ENCODE data around the gene PPP6R2.

PPP6R2 gene

GRCh38 chr22:50398831-50399648 lies 55.9 kb downstream of the PPP6R2 start:
- H3K79me2 ChIP-seq (ENCODE audit: control insufficient read depth, low read length) = peaks cover 53% of the 10 kb centered on the region
- peaks cover 60% of the 10 kb centered on the region for H3K36me3 ChIP-seq (ENCODE audit: control insufficient read depth, low read length)
- no peaks in the 10 kb centered on the region for H3K9me3 ChIP-seq (ENCODE audit: control insufficient read depth, insufficient read depth, low read length)
- H3K4me1 ChIP-seq (ENCODE audit: control insufficient read depth, low read length) = peaks cover 28% of the 10 kb centered on the region
- H3F3A ChIP-seq (ENCODE audit: control insufficient read depth, insufficient read depth) = no peaks in the 10 kb centered on the region
- no peak overlapping the region for H3K27ac ChIP-seq (ENCODE audit: low read depth, low read length)
- no peaks in the 10 kb centered on the region for H3K27me3 ChIP-seq (ENCODE audit: control insufficient read depth, low read length)
- peaks cover 3% of the 10 kb centered on the region; the same call in 1 of the 2 replicates for H4K20me1 ChIP-seq (ENCODE audit: control insufficient read depth, insufficient read depth, low read depth, low read length)
- H3K4me3 ChIP-seq (ENCODE audit: low read length) = no peak overlapping the region
- no peaks in the 10 kb centered on the region for H3K9me2 ChIP-seq (replicated peaks; ENCODE audit: control insufficient read depth, low read length)
- H3K4me2 ChIP-seq (ENCODE audit: low read length) = no peak overlapping the region
- TF ChIP-seq CTCF (IDR thresholded peaks at IDR 0.05; ENCODE audit: low read depth, low read length, poor library complexity, severe bottlenecking) (no peak), EZH2phosphoT487 (IDR thresholded peaks at IDR 0.05; ENCODE audit: borderline replicate concordance, low read length) (no peak)

- Histone ChIP-seq H3K27me3 (ENCODE audit: control insufficient read depth, low read length) (no peaks in the 10 kb centered on the region), H4K20me1 (ENCODE audit: control insufficient read depth, insufficient read depth, low read depth, low read length) (peaks cover 3% of the 10 kb centered on the region; the same call in 1 of the 2 replicates), H3K4me1 (ENCODE audit: control insufficient read depth, low read length) (peaks cover 28% of the 10 kb centered on the region), H3K4me2 (ENCODE audit: low read length) (no peak overlapping the region), H3K36me3 (ENCODE audit: control insufficient read depth, low read length) (peaks cover 61% of the 10 kb centered on the region), H3F3A (ENCODE audit: control insufficient read depth, insufficient read depth) (no peaks in the 10 kb centered on the region), H3K27ac (ENCODE audit: low read depth, low read length) (no peak overlapping the region), H3K9me2 (replicated peaks; ENCODE audit: control insufficient read depth, low read length) (no peaks in the 10 kb centered on the region), H3K9me3 (ENCODE audit: control insufficient read depth, insufficient read depth, low read length) (no peaks in the 10 kb centered on the region), H3K4me3 (ENCODE audit: low read length) (no peak overlapping the region), H3K79me2 (ENCODE audit: control insufficient read depth, low read length) (peaks cover 55% of the 10 kb centered on the region)
- no peak for TF ChIP-seq EZH2phosphoT487 (IDR thresholded peaks at IDR 0.05; ENCODE audit: borderline replicate concordance, low read length)
- peak; percentile 58 for TF ChIP-seq CTCF (IDR thresholded peaks at IDR 0.05; ENCODE audit: low read depth, low read length, poor library complexity, severe bottlenecking)
Measured at GRCh38 chr22:50399751-50400331, 56.7 kb downstream of the PPP6R2 start.

GRCh38 chr22:50400406-50400805 lies 57.3 kb downstream of the PPP6R2 start:
- Histone ChIP-seq H3K4me2 (ENCODE audit: low read length) (no peak overlapping the region), H3K27ac (ENCODE audit: low read depth, low read length) (no peak overlapping the region), H3K9me2 (replicated peaks; ENCODE audit: control insufficient read depth, low read length) (no peaks in the 10 kb centered on the region)

More at GRCh38 chr22:50400406-50400805, 57.3 kb downstream of the PPP6R2 start:
- H3K79me2 ChIP-seq (ENCODE audit: control insufficient read depth, low read length) = peaks cover 55% of the 10 kb centered on the region
- peaks cover 28% of the 10 kb centered on the region for H3K4me1 ChIP-seq (ENCODE audit: control insufficient read depth, low read length)
- peaks cover 3% of the 10 kb centered on the region; the same call in 1 of the 2 replicates for H4K20me1 ChIP-seq (ENCODE audit: control insufficient read depth, insufficient read depth, low read depth, low read length)
- H3K9me3 ChIP-seq (ENCODE audit: control insufficient read depth, insufficient read depth, low read length) = no peaks in the 10 kb centered on the region
- no peak for TF ChIP-seq CTCF (IDR thresholded peaks at IDR 0.05; ENCODE audit: low read depth, low read length, poor library complexity, severe bottlenecking)
- TF ChIP-seq EZH2phosphoT487 (IDR thresholded peaks at IDR 0.05; ENCODE audit: borderline replicate concordance, low read length) = no peak
- H3F3A ChIP-seq (ENCODE audit: control insufficient read depth, insufficient read depth) = no peaks in the 10 kb centered on the region
- no peak overlapping the region for H3K4me3 ChIP-seq (ENCODE audit: low read length)
- peaks cover 57% of the 10 kb centered on the region for H3K36me3 ChIP-seq (ENCODE audit: control insufficient read depth, low read length)
- H3K27me3 ChIP-seq (ENCODE audit: control insufficient read depth, low read length) = no peaks in the 10 kb centered on the region

All from DOHH2 (cell line).